Sigmoid colon (tissue), 4 donors: ENCODE data around the gene HSPA1B.

ENCODE experiments used
- EP300 ChIP-seq, 4 donors: sonication (generic); formaldehyde crosslinking; IDR thresholded peaks; one replicate each; pipeline ENCODE4 v1.6.1; 2017; ENCODE audit warnings: antibody characterized with exemption in 4 of 4
- POLR2A ChIP-seq, 2 donors: fragments of 450-650 bp; IDR thresholded peaks; one replicate each; pipeline ENCODE4 v1.6.1; 2016; ENCODE audit warnings: antibody characterized with exemption in 2 of 2, mild to moderate bottlenecking in 2 of 2, moderate library complexity in 2 of 2

GRCh38 chr6:31860349-31860748, 32.8 kb downstream of the HSPA1B start:
- TF ChIP-seq POLR2A (IDR thresholded peaks at IDR 0.05) (no peak), EP300 (IDR thresholded peaks at IDR 0.05) (no peak)
